HepG2 (cell line): Measurements from ENCODE around the gene ACE. TPM values are rescaled to one million over a fixed set of nuclear protein-coding genes. Genes with fewer than 3 reads are reported as not detected.

ENCODE experiments used
- ATF2 ChIP-seq: sonication (generic); formaldehyde crosslinking; IDR thresholded peaks from 2 replicates; pipeline ENCODE4 v1.4.0; 2020; ENCODE audit warnings: missing genetic modification reagents
- ATF4 ChIP-seq, 2 experiments: fragments of 450-650 bp in 1 of 2; sonication (generic) in 1 of 2; formaldehyde crosslinking; IDR thresholded peaks; 2 replicates each; pipeline versions ENCODE4 v1.5.0 to v1.8.0; 2020 to 2022; ENCODE audit warnings: mild to moderate bottlenecking in 1 of 2, missing genetic modification reagents in 1 of 2
- ATRX ChIP-seq: sonication (generic); formaldehyde crosslinking; IDR thresholded peaks from 2 replicates; pipeline ENCODE4 v1.4.0; 2020; ENCODE audit warnings: missing genetic modification reagents, borderline replicate concordance
- CENPT ChIP-seq: sonication (generic); formaldehyde crosslinking; IDR thresholded peaks from 2 replicates; pipeline ENCODE4 v1.8.0; 2022; ENCODE audit warnings: low read depth, mild to moderate bottlenecking, moderate library complexity, missing genetic modification reagents
- E2F1 ChIP-seq: sonication (generic); formaldehyde crosslinking; IDR thresholded peaks from 2 replicates; pipeline ENCODE4 v1.5.0; 2020; ENCODE audit warnings: missing genetic modification reagents
- KDM2A ChIP-seq: sonication (generic); formaldehyde crosslinking; IDR thresholded peaks from 2 replicates; pipeline ENCODE4 v1.4.0; 2020; ENCODE audit warnings: low read depth, missing genetic modification reagents, borderline replicate concordance
- MBD4 ChIP-seq: IDR thresholded peaks from 2 replicates; pipeline ENCODE4 v1.6.1; 2012; ENCODE audit warnings: low read length, inconsistent platforms, borderline replicate concordance
- MEF2D ChIP-seq: sonication (generic); formaldehyde crosslinking; IDR thresholded peaks from 2 replicates; pipeline ENCODE4 v1.5.1; 2020; ENCODE audit warnings: mild to moderate bottlenecking, missing genetic modification reagents
- NFE2L1 ChIP-seq: sonication (generic); formaldehyde crosslinking; IDR thresholded peaks from 2 replicates; pipeline ENCODE4 v1.4.0; 2020; ENCODE audit warnings: missing genetic modification reagents, mild to moderate bottlenecking, borderline replicate concordance
- NR0B2 ChIP-seq: sonication (generic); formaldehyde crosslinking; IDR thresholded peaks from 2 replicates; pipeline ENCODE4 v1.4.0; 2020; ENCODE audit warnings: mild to moderate bottlenecking, missing genetic modification reagents
- PATZ1 ChIP-seq: sonication (generic); formaldehyde crosslinking; IDR thresholded peaks from 2 replicates; pipeline ENCODE4 v1.4.0; 2020; ENCODE audit warnings: missing genetic modification reagents
- SOX13 ChIP-seq, 3 experiments: fragments of 450-650 bp in 1 of 3; sonication (generic) in 1 of 3; formaldehyde crosslinking in 1 of 3; IDR thresholded peaks in 2 of 3; conservative IDR thresholded peaks in 1 of 3; 2 replicates each; pipeline versions ENCODE4 v1.5.0 to v1.6.1; 2016 to 2020; ENCODE audit warnings: antibody characterized with exemption in 1 of 3, mild to moderate bottlenecking in 1 of 3, missing compliant biosample characterization in 1 of 3, missing genetic modification reagents in 1 of 3, moderate library complexity in 1 of 3
- U2AF2 ChIP-seq: fragments of 200-400 bp; formaldehyde crosslinking; IDR thresholded peaks from 2 replicates; pipeline ENCODE4 v1.6.1; 2017; ENCODE audit warnings: low read depth, mild to moderate bottlenecking, low read length
- ZNF333 ChIP-seq: sonication (generic); formaldehyde crosslinking; IDR thresholded peaks from 2 replicates; pipeline ENCODE4 v1.4.0; 2020; ENCODE audit warnings: mild to moderate bottlenecking, missing genetic modification reagents, borderline replicate concordance
- ZNF432 ChIP-seq: sonication (generic); formaldehyde crosslinking; IDR thresholded peaks from 2 replicates; pipeline ENCODE4 v1.5.0; 2020; ENCODE audit warnings: missing genetic modification reagents, mild to moderate bottlenecking, borderline replicate concordance
- ZNF513 ChIP-seq: sonication (generic); formaldehyde crosslinking; conservative IDR thresholded peaks from 2 replicates; pipeline ENCODE4 v1.5.0; 2020; ENCODE audit warnings: missing genetic modification reagents
- ZNF556 ChIP-seq: sonication (generic); formaldehyde crosslinking; IDR thresholded peaks from 2 replicates; pipeline ENCODE4 v1.4.0; 2020; ENCODE audit warnings: mild to moderate bottlenecking, missing genetic modification reagents, borderline replicate concordance
- ZSCAN22 ChIP-seq: sonication (generic); formaldehyde crosslinking; IDR thresholded peaks from 2 replicates; pipeline ENCODE4 v1.4.0; 2020; ENCODE audit warnings: mild to moderate bottlenecking, missing genetic modification reagents
- polyA plus RNA-seq, 8 experiments: library from polyadenylated mRNA; depleted of rRNA in 3 of 8; stranded (reverse) in 7 of 8; unstranded in 1 of 8; fragments of >200 nt; fragmentation: Illumina TruSeq in 4 of 8; extraction: Trizol in 4 of 8; gene quantifications; 2 replicates each; pipeline versions ENCODE4 v1.2.1 to v1.2.3, GENCODE V29; 2011 to 2016; ENCODE audit warnings: low read depth in 4 of 8, missing spikeins in 1 of 8, mixed read lengths in 1 of 8; ENCODE audit not compliant: insufficient read depth in 1 of 8
- total RNA-seq, 5 experiments: library from RNA; depleted of rRNA; stranded (reverse); fragments of >200 nt; fragmentation: Illumina TruSeq; extraction: Trizol; gene quantifications; 2 replicates each; pipeline ENCODE4 v1.2.3, GENCODE V29; 2016; ENCODE audit warnings: low read depth in 1 of 5

Gene ACE
- total and polyA plus RNA-seq, 2 of the 13 experiments (the other 11 are each of a cell fraction or from before 2014, with no cell fraction given) = 0.08 to 0.13 TPM

- TF ChIP-seq PATZ1 (CRISPR knock-in tag) (no peak), ZSCAN22 (CRISPR knock-in tag) (no peak), ATRX (CRISPR knock-in tag) (no peak), NFE2L1 (no peak), ZNF513 (CRISPR knock-in tag) (no peak), ZNF432 (CRISPR knock-in tag) (no peak), U2AF2 (no peak), KDM2A (CRISPR knock-in tag) (no peak), ATF4 (CRISPR knock-in tag; IDR thresholded peaks at IDR 0.05) (no peak), ZNF333 (no peak), MBD4 (no peak), SOX13 (IDR thresholded peaks at IDR 0.05) (no peak), SOX13 (CRISPR knock-in tag; conservative IDR thresholded peaks at IDR 0.05 in 1 of 2, IDR thresholded peaks at IDR 0.05 in 1 of 2) (no peak), E2F1 (CRISPR knock-in tag) (no peak), CENPT (CRISPR knock-in tag) (no peak), MEF2D (no peak), ZNF556 (CRISPR knock-in tag) (no peak), NR0B2 (CRISPR knock-in tag) (no peak), ATF2 (CRISPR knock-in tag) (no peak)
Measured at GRCh38 chr17:63476854-63477479, at the start of gene ACE (continued).
